HG03060 (cell line): ENCODE measurements around the gene XRCC2.
"Not testable (repeated sequence)": the region's sequence is repeated elsewhere in the genome, so short reads cannot be mapped to it uniquely, and the experiment has no call there.

Experiments used
- ATAC-seq: cut with Tn5 transposase; IDR thresholded peaks from one replicate; pipeline ENCODE4 v1.9.1; 2021; ENCODE audit warnings: low read depth, moderate number of reproducible peaks; ENCODE audit not compliant: unreplicated experiment

XRCC2 gene

GRCh38 chr7:152675759-152676636 lies at the start of gene XRCC2:
XRCC2 (minus strand) TSS chr7:152676141; CDS start chr7:152676079, 62 bp downstream.
- peak; percentile 85 for ATAC-seq

DNA sequence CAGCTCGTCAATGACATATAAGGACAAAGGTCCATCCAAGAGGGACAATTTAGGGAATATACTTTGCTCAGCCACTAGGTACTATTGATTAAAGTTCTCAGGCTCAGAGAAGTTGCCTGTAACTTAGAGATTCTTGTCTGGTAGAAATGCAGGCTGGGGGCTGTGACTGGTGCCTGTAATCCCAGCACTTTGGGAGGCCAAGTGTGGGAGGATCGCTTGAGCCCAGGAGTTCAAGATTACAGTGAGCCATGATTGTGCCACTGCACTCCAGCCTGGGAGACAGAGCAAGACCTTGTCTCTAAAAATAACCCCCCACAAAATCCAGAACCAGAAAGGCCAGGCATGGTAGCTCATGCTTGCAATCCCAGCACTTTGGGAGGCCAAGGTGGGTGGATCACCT lies 47.4 kb upstream of the XRCC2 start:
- ATAC-seq: no peak

DNA sequence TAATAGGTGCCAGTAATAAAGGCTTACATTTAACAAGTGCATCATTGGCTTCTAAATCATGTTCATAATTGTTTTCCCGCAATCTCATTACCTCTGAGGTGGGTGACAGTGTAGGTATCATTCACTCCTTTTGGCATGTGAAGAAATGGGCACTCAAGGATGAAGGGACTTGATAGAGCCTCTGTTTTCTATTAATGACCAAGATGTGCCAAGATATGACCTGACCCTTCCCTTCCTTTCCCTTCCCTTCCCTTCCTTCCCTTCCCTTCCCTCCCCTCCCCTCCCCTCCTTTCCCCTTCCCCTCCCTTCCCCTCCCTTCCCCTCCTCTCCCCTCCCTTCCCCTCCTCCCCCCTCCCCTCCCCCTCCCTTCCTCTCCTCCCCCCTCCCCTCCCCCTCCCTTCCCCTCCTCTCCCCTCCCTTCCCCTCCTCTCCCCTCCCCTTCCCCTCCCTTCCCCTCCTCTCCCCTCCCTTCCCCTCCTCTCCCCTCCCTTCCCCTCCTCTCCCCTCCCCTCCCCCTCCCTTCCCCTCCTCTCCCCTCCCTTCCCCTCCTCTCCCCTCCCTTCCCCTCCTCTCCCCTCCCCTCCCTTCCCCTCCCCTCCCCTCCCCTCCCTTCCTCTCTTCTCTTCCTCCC lies 36.6 kb upstream of the XRCC2 start:
- ATAC-seq: not testable (repeated sequence)

DNA sequence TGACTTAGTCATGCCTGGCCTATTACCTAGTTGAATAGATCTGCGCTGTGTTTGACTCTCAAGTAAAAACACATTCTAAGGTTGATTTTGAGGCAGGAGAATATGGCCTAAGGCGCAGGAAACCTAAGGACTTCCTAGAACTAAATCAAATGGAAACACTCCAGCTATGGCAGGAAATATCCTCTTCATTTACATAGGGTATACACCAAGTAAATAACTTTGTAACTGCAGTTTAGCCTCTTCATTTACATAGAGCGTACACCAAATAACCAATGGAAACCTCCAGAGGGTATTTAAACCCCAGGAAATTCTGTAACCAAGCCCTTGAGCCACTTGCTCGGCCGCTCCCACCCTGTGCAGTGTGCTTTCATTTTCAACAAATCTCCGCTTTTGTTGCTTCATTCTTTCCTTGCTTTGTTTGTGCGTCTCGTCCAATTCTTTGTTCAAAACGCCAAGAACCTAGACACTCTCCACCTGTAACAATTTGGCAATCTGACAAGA lies 35.6 kb upstream of the XRCC2 start:
- ATAC-seq: no peak

DNA sequence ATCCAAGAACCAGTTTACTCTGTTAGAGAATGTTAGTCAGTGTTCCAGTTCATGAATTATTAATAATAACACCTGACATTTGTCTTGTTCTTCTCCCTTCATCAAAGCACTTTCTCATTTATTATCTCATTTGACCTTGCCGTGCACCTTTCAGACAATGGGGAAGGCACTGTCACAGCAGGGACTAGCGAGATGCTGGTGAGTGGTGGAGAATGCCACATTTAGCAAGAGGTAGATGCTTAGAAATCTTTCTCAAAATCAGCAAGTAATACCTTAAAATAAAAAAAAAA lies 34.2 kb upstream of the XRCC2 start:
- no peak for ATAC-seq

DNA sequence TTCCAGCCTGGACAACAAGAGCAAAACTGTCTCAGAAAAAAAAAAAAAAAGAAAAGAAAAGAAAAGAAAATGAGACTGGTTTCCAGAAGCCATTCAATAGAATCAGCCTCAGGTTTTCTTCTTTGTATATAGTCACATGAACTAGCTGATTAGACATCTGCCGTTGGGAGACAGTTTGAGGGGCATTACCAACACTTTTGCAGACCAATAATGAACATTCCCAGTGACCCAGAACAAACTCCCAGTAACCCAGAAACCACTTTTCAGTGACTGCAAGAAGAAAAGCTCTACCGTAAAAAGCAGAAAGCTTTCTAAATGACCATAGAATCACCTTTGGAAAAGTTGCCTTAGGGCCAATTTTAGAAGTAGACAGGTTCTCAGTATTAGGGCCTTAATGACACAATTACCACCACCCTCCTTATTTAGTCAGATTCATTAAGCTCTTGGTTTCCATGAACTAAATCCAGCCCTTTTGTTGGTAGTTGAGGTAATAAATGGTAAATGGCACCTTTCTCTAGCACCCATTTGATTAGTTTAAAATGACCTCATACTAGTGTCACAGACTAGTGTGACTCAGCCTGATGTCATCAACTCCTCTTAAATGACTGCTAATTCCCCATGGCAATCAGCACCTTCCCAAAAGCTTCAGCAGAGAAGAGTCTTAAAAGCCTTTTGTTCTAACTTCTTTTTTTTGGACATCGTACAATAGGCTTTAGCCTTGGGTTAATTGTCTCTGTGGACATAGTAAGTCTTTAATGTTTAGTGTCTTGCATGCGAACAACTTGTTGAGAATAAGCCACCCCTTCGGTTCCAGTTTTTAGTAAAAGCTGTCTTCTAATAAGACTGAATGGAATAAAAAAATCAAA lies 33.6 kb upstream of the XRCC2 start:
- no peak for ATAC-seq

DNA sequence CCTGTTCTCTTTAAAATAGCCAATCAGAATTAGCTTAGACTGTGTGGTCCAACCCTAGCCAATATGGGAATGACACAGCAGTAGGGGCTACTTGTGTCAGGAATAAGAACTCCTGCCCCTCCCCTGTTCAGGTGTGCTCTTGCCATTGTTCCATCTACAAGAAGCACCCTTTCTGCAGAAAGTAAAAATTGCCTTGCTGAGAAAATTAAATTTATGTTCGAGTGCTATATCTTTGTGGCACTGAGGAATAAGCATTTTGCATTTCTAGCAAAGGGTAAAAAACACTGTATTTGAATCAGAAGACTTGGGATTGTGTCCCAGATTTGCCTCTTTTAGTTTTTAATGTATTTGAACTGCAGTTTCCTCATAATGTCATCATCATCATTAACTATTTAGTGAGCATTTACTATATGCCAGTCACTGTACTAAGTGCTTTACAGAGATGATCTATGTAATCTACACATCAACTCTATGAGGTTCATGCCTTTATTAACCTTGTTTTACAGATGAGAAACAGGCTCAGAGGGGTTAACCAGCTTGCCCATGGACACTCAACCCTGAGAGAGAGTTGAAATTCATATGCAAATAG lies 28.9 kb upstream of the XRCC2 start:
- ATAC-seq: no peak

DNA sequence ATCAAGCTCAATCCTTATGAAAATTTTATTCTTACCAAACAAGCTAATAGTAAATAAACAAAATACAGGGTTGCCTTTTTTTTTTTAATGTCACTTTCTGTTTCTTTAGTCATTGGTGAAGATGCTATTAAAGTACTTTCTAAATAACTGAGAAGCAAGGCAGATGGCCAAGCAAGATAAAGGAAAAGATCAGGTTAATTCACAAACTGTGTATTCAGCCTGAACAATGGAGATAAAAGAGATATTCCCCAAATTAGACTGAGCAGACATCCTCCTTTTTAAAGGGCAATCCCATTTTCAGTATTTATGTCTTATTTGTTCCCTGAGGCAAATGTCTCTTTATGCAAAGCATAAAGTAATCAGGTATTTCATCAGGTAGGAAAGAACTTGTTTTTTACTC lies 23.1 kb upstream of the XRCC2 start:
- no peak for ATAC-seq

DNA sequence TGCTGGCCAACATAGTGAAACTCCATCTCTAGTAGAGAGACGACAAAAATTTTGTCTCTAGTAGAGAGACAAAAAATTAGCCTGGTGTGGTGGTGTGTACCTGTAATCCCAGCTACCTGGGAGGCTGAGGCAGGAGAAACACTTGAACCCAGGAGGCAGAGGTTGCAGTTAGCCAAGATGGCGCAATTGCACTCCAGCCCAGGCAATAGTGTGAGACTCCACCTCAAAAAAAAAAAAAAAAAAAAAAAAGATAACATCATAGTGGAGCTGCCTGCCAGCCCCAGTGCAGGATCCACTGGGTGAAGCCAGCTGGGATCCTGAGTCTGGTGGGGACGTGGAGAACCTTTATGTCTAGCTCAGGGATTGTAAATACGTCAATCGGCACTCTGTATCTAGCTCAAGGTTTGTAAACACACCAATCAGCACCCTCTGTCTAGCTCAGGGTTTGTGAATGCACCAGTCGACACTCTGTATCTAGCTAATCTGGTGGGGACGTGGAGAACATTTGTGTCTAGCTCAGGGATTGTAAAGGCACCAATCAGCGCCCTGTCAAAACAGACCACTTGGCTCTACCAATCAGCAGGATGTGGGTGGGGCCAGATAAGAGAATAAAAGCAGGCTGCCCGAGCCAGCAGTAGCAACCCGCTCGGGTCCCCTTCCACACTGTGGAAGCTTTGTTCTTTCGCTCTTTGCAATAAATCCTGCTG lies 21.5 kb upstream of the XRCC2 start:
- ATAC-seq: not testable (repeated sequence)

DNA sequence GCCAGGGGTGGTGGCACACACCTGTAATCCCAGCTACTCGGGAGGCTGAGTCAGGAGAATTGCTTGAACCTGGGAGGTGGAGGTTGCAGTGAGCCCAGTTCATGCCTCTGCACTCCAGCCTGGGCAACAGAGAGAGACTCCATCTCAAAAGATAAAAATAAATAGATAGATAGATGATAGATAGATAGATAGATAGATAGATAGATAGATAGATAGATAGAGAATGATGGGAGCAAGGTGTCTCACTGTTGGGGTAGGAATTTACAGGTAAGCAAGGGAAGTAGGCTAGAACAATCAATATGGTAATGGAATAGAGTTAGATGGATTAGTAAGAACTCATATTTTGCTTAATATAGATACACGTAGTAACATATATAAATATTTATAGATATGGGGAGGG lies 16.3 kb upstream of the XRCC2 start:
- not testable (repeated sequence) for ATAC-seq

GRCh38 chr7:152683297-152683696 lies 7.4 kb upstream of the XRCC2 start:
- no peak for ATAC-seq

- ATAC-seq: no peak
Measured at GRCh38 chr7:152677808-152678670, 2.1 kb upstream of the XRCC2 start.

DNA sequence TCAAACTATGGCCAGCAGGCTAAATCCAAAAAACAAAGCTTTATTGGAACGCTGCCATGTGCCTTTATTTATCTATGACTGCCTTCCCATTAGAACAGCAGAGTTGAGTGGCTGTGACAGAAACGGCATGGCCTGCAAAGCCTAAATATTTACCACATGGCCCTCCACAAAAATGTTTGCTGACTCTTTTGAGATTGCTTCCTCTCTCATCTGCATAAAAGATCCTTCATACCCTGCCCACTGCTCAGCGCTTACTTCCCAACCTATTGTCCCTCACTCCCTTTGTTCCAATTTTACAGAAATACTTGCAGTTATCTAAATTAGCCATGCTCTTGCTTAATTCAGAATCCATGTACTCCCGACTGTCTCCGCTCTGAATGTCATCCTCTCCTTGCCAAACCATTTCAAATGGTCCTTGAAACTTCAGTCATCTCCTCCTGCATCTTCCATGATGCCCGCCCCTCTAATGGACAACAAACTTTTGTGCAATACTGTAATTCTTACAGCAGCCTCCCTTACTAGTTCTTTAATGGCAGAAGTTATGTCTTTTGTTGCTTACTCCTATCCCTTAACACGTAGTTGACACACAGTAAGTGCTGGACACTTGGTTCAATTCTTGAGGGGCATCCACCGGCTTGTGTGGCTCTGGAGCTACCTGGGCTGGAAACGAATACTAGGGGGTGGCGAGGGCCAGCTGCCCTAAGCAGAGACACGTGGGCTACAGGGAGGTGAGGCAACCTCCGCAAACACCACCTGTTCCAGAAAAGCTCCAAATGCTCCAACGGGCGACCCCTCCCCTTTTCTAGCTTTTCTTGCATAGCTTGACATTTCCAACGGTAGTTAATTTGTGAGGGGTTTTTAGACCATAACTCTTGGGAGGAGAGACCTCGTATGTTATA lies 832 bp downstream of the XRCC2 start:
- no peak for ATAC-seq

- ATAC-seq: no peak
Measured at GRCh38 chr7:152673897-152674296, 2.0 kb downstream of the XRCC2 start.

- no peak for ATAC-seq
Measured at GRCh38 chr7:152672626-152673025, 3.3 kb downstream of the XRCC2 start.

DNA sequence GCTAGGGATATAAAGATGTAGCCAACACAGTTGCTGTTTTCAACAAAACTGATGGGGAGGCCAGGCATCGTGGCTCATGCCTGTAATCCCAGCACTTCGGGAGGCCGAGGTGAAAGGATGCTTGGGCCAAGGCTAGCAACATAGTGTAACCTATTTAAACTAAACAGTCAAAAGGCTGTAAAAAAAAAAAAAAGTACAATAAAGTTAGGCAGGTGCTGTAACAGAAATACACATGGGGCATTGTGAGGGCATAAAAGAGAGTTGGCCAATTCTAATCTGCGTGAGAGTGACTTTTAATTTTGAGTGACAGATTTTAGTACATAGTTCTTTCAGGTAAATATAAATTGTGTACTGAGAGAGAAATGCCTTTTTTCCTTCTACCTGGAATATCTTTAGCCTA lies 6.2 kb downstream of the XRCC2 start:
- no peak for ATAC-seq

- ATAC-seq: no peak
Measured at GRCh38 chr7:152668975-152669374, 7.0 kb downstream of the XRCC2 start.

- no peak for ATAC-seq
Measured at GRCh38 chr7:152667958-152668357, 8.0 kb downstream of the XRCC2 start.
